ENCODE measurements around the gene CNOT1.

Gene CNOT1

DNA sequence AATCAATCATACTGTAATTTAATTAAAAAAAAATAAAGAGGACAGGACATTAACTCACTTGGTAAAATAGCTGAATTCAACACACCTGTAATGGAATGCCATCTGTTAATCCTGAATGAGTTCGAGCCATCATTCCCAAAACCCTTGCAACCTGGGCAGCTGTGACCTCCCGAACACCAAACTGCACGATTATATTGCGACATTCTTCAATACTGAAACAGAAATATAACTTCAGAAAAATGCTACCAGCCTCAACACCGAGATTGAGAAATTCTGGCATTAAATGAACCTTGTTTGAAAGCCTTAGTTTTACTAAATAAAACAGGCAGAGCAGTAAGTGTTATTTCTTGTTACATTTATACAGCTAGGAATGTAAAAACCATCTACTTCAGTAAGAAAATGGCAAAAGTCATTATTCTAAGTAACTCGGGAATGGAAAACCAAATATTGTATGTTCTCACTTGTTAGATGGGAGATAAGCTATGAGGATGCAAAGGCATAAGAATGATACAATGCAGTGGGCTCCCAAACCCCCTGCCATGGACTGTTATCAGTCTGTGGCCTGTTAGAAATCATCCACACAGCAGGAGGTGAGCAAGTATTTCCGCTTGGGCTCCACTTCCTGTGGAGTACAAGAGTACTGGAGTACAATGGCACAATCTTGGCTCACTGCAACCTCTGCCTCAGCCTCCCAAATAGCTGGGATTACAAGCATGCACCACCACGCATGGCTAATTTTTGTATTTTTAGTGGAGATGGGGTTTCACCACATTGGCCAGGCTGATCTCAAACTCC is 46.5 kb downstream of the CNOT1 start:
- Histone ChIP-seq H3K4me1 (ENCODE audit: insufficient read depth, low read length, severe bottlenecking) (no peaks in the 10 kb centered on the region), H3K9me2 (ENCODE audit: low read depth, low read length) (no peaks in the 10 kb centered on the region), H3K9ac (ENCODE audit: low read length) (no peak overlapping the region), H4K20me1 (ENCODE audit: insufficient read depth, low read length) (no peaks in the 10 kb centered on the region), H3K4me3 (ENCODE audit: low read depth, low read length, poor library complexity, severe bottlenecking) (no peak overlapping the region), H3K9me3 (ENCODE audit: low read length) (no peaks in the 10 kb centered on the region), H3K79me2 (ENCODE audit: insufficient read depth, low read length) (peaks cover 9% of the 10 kb centered on the region; the same call in 1 of the 2 replicates), H3K27ac (ENCODE audit: low read depth, low read length, poor library complexity, severe bottlenecking) (no peak overlapping the region), H3K36me3 (ENCODE audit: insufficient read depth, low read length) (peaks cover 96% of the 10 kb centered on the region), H3F3A (ENCODE audit: insufficient read depth, low read length) (peaks cover 13% of the 10 kb centered on the region; the same call in 1 of the 2 replicates), H3K4me2 (ENCODE audit: low read length) (no peak overlapping the region), H3K27me3 (ENCODE audit: insufficient read depth, low read length) (no peaks in the 10 kb centered on the region), H2AFZ (ENCODE audit: low read length) (no peak overlapping the region)
- no peak for TF ChIP-seq EZH2 (IDR thresholded peaks at IDR 0.05; ENCODE audit: borderline replicate concordance, low read length)
- TF ChIP-seq, protein P1, sequence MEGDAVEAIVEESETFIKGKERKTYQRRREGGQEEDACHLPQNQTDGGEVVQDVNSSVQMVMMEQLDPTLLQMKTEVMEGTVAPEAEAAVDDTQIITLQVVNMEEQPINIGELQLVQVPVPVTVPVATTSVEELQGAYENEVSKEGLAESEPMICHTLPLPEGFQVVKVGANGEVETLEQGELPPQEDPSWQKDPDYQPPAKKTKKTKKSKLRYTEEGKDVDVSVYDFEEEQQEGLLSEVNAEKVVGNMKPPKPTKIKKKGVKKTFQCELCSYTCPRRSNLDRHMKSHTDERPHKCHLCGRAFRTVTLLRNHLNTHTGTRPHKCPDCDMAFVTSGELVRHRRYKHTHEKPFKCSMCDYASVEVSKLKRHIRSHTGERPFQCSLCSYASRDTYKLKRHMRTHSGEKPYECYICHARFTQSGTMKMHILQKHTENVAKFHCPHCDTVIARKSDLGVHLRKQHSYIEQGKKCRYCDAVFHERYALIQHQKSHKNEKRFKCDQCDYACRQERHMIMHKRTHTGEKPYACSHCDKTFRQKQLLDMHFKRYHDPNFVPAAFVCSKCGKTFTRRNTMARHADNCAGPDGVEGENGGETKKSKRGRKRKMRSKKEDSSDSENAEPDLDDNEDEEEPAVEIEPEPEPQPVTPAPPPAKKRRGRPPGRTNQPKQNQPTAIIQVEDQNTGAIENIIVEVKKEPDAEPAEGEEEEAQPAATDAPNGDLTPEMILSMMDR (IDR thresholded peaks at IDR 0.05; ENCODE audit: low read length): no peak

GRCh38 chr16:58582133-58582532 is 47.5 kb downstream of the CNOT1 start:
- H3K27me3 ChIP-seq (ENCODE audit: insufficient read depth, low read length): no peaks in the 10 kb centered on the region
- peaks cover 4% of the 10 kb centered on the region; the same call in 1 of the 2 replicates for H3F3A ChIP-seq (ENCODE audit: insufficient read depth, low read length)
- H3K4me2 ChIP-seq (ENCODE audit: low read length): no peak overlapping the region
- H3K9me2 ChIP-seq (ENCODE audit: low read depth, low read length): no peaks in the 10 kb centered on the region
- H3K79me2 ChIP-seq (ENCODE audit: insufficient read depth, low read length): peaks cover 9% of the 10 kb centered on the region; the same call in 1 of the 2 replicates
- no peak overlapping the region for H3K27ac ChIP-seq (ENCODE audit: low read depth, low read length, poor library complexity, severe bottlenecking)
- no peaks in the 10 kb centered on the region for H4K20me1 ChIP-seq (ENCODE audit: insufficient read depth, low read length)
- no peak overlapping the region for H2AFZ ChIP-seq (ENCODE audit: low read length)
- H3K9me3 ChIP-seq (ENCODE audit: low read length): no peaks in the 10 kb centered on the region
- peaks cover 96% of the 10 kb centered on the region for H3K36me3 ChIP-seq (ENCODE audit: insufficient read depth, low read length)
- no peak overlapping the region for H3K9ac ChIP-seq (ENCODE audit: low read length)
- TF ChIP-seq EZH2 (IDR thresholded peaks at IDR 0.05; ENCODE audit: borderline replicate concordance, low read length): no peak
- TF ChIP-seq, protein P1 (IDR thresholded peaks at IDR 0.05; ENCODE audit: low read length): no peak
- H3K4me1 ChIP-seq (ENCODE audit: insufficient read depth, low read length, severe bottlenecking): no peaks in the 10 kb centered on the region
- H3K4me3 ChIP-seq (ENCODE audit: low read depth, low read length, poor library complexity, severe bottlenecking): no peak overlapping the region

GRCh38 chr16:58579587-58579986 is 50.0 kb downstream of the CNOT1 start:
- no peaks in the 10 kb centered on the region for H3K27me3 ChIP-seq (ENCODE audit: insufficient read depth, low read length)
- H3K4me2 ChIP-seq (ENCODE audit: low read length): no peak overlapping the region
- H3K4me1 ChIP-seq (ENCODE audit: insufficient read depth, low read length, severe bottlenecking): no peaks in the 10 kb centered on the region
- H3K9ac ChIP-seq (ENCODE audit: low read length): no peak overlapping the region
- no peak overlapping the region for H2AFZ ChIP-seq (ENCODE audit: low read length)
- H3F3A ChIP-seq (ENCODE audit: insufficient read depth, low read length): no peaks in the 10 kb centered on the region
- no peak overlapping the region for H3K27ac ChIP-seq (ENCODE audit: low read depth, low read length, poor library complexity, severe bottlenecking)
- H3K9me3 ChIP-seq (ENCODE audit: low read length): no peaks in the 10 kb centered on the region
- H3K4me3 ChIP-seq (ENCODE audit: low read depth, low read length, poor library complexity, severe bottlenecking): no peak overlapping the region
- no peaks in the 10 kb centered on the region for H3K9me2 ChIP-seq (ENCODE audit: low read depth, low read length)
- peaks cover under 1% of the 10 kb centered on the region; the same call in 1 of the 2 replicates for H3K79me2 ChIP-seq (ENCODE audit: insufficient read depth, low read length)
- TF ChIP-seq, protein P1 (IDR thresholded peaks at IDR 0.05; ENCODE audit: low read length): no peak
- TF ChIP-seq EZH2 (IDR thresholded peaks at IDR 0.05; ENCODE audit: borderline replicate concordance, low read length): no peak
- H4K20me1 ChIP-seq (ENCODE audit: insufficient read depth, low read length): no peaks in the 10 kb centered on the region
- H3K36me3 ChIP-seq (ENCODE audit: insufficient read depth, low read length): peaks cover 98% of the 10 kb centered on the region

Measured in OCI-LY1 (cell line).